Cardiac muscle cell (in vitro differentiated cells and primary cell): ENCODE results near the gene SND1. TPM values are rescaled to one million over a fixed set of nuclear protein-coding genes. Genes with fewer than 3 reads are reported as not detected.

Experiments
- DNase-seq, 2 donors: peaks; one replicate each; pipeline versions ENCODE4 v3.0.0 to v3.0.0-alpha.2; 2010 to 2017; ENCODE audit warnings: low read depth in 1 of 2, low spot score in 1 of 2
- H3K27ac ChIP-seq: fragments of 200-600 bp; sonication (generic); 2 replicates; pipeline ENCODE4 v1.5.1; 2016
- H3K27me3 ChIP-seq: fragments of 200-600 bp; sonication (generic); 2 replicates; pipeline ENCODE4 v1.6.0; 2016; ENCODE audit warnings: control low read depth
- H3K36me3 ChIP-seq: fragments of 200-600 bp; sonication (generic); 2 replicates; pipeline ENCODE4 v1.5.1; 2016; ENCODE audit warnings: control low read depth
- H3K4me1 ChIP-seq: fragments of 200-600 bp; sonication (generic); 2 replicates; pipeline ENCODE4 v1.8.1; 2017; ENCODE audit warnings: low read depth, mild to moderate bottlenecking, mixed run types
- H3K4me3 ChIP-seq: fragments of 200-600 bp; sonication (generic); 2 replicates; pipeline ENCODE4 v1.5.1; 2016; ENCODE audit warnings: mild to moderate bottlenecking
- H3K9me3 ChIP-seq: fragments of 200-600 bp; sonication (generic); 2 replicates; pipeline ENCODE4 v1.5.1; 2017; ENCODE audit warnings: low read depth, mild to moderate bottlenecking, control low read depth
- polyA plus RNA-seq: library from polyadenylated mRNA; unstranded; fragments of >200 nt; fragmentation: Nextera tagmentation; extraction: Ambion mirVana; gene quantifications from 2 replicates; pipeline ENCODE4 v1.2.1, GENCODE V29; 2016
- total RNA-seq: library from RNA; depleted of rRNA; stranded (reverse); fragments of >200 nt; gene quantifications from 2 replicates; pipeline ENCODE4 v1.2.3, GENCODE V29; 2016
- TF ChIP-seq, protein P1 (sequence below): IDR thresholded peaks from 2 replicates; pipeline ENCODE4 v1.5.1; 2012; ENCODE audit warnings: low read depth, mild to moderate bottlenecking, low read length

The SND1 gene
- total and polyA plus RNA-seq, 2 experiments from 2014 or later, result 114 to 172 TPM

- TF ChIP-seq, protein P1, sequence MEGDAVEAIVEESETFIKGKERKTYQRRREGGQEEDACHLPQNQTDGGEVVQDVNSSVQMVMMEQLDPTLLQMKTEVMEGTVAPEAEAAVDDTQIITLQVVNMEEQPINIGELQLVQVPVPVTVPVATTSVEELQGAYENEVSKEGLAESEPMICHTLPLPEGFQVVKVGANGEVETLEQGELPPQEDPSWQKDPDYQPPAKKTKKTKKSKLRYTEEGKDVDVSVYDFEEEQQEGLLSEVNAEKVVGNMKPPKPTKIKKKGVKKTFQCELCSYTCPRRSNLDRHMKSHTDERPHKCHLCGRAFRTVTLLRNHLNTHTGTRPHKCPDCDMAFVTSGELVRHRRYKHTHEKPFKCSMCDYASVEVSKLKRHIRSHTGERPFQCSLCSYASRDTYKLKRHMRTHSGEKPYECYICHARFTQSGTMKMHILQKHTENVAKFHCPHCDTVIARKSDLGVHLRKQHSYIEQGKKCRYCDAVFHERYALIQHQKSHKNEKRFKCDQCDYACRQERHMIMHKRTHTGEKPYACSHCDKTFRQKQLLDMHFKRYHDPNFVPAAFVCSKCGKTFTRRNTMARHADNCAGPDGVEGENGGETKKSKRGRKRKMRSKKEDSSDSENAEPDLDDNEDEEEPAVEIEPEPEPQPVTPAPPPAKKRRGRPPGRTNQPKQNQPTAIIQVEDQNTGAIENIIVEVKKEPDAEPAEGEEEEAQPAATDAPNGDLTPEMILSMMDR, result no peak
- Histone ChIP-seq H3K27ac (no peak overlapping the region), H3K4me3 (no peak overlapping the region), H3K9me3 (no peaks in the 10 kb centered on the region), H3K4me1 (no peaks in the 10 kb centered on the region), H3K36me3 (peaks cover 13% of the 10 kb centered on the region), H3K27me3 (no peaks in the 10 kb centered on the region)
- no peak for DNase-seq
Measured at GRCh38 chr7:128091106-128091505, 439.1 kb downstream of the SND1 start.

- TF ChIP-seq, protein P1, result no peak
- H3K36me3 ChIP-seq, result peaks cover 13% of the 10 kb centered on the region
Measured at GRCh38 chr7:128092221-128092620, 440.2 kb downstream of the SND1 start.

GRCh38 chr7:128093614-128094570, 441.9 kb downstream of the SND1 start:
- TF ChIP-seq, protein P1, result no peak
- H3K9me3 ChIP-seq, result no peaks in the 10 kb centered on the region
- H3K4me3 ChIP-seq, result no peak overlapping the region
- no peaks in the 10 kb centered on the region for H3K4me1 ChIP-seq
- no peak for DNase-seq
- H3K27ac ChIP-seq, result no peak overlapping the region
- peaks cover 13% of the 10 kb centered on the region for H3K36me3 ChIP-seq
- no peaks in the 10 kb centered on the region for H3K27me3 ChIP-seq

More at GRCh38 chr7:128092221-128092620, 440.2 kb downstream of the SND1 start:
- no peaks in the 10 kb centered on the region for H3K4me1 ChIP-seq
- DNase-seq, result no peak
- H3K27me3 ChIP-seq, result no peaks in the 10 kb centered on the region
- H3K4me3 ChIP-seq, result no peak overlapping the region
- H3K27ac ChIP-seq, result no peak overlapping the region
- H3K9me3 ChIP-seq, result no peaks in the 10 kb centered on the region

GRCh38 chr7:128094686-128095085, 442.7 kb downstream of the SND1 start:
- H3K27me3 ChIP-seq, result no peaks in the 10 kb centered on the region
- H3K4me1 ChIP-seq, result no peaks in the 10 kb centered on the region
- TF ChIP-seq, protein P1, result no peak
- DNase-seq, result no peak
- peaks cover 9% of the 10 kb centered on the region for H3K36me3 ChIP-seq
- no peak overlapping the region for H3K4me3 ChIP-seq
- no peak overlapping the region for H3K27ac ChIP-seq
- no peaks in the 10 kb centered on the region for H3K9me3 ChIP-seq

GRCh38 chr7:128097211-128097731, 445.3 kb downstream of the SND1 start:
- no peak overlapping the region for H3K4me3 ChIP-seq
- no peaks in the 10 kb centered on the region for H3K4me1 ChIP-seq
- no peak overlapping the region for H3K27ac ChIP-seq
- no peaks in the 10 kb centered on the region for H3K27me3 ChIP-seq
- TF ChIP-seq, protein P1, result no peak
- no peaks in the 10 kb centered on the region for H3K9me3 ChIP-seq
- H3K36me3 ChIP-seq, result peaks cover 4% of the 10 kb centered on the region
- DNase-seq, result no peak
